CD4-positive, alpha-beta T cell treated with Interleukin-1 beta for 1 hour (primary cell): ENCODE results near the gene TEK.
"Not testable (repeated sequence)": the region's sequence is repeated elsewhere in the genome, so short reads cannot be mapped to it uniquely, and the experiment has no call there.

Source experiments
- DNase-seq, 2 donors: peaks; one replicate each; pipeline ENCODE4 v3.0.0-alpha.2; 2020 to 2022

The TEK gene

DNA sequence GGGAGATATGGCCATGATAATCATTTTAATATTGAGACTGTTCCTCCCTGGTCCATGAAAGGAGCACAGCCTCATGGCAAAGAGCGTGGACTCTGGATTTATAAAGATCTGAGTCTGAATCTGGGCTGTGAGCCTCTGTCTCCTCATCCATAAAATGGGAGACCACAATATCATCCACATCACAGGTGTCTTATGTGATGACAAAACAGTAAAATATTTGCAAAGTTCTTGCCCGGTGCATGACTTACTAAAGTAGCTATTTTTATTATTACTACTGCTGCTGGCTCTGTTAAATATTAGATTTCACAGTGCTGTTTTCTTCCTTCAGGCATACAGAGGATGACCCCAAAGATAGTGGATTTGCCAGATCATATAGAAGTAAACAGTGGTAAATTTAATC lies 74.1 kb downstream of the TEK start:
- DNase-seq: no peak

DNA sequence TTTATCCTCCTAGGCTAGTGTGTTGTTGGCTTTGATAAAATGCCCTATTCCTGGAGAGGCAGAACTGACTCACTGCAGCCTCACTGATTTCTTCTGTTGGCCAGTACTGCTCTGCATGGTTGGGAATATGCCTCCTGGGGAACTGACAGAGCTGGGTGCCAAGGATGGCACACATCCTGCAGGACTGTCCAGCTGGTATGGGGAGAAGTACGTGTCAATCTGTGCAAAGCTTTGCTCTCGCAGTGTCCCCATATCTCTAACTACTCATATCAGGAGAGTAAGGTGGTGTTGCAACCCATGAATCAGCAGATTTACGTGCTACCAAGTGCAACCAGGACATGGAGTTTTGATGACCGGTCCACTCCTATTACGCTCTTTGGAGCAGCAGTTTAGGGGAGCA lies 74.7 kb downstream of the TEK start:
- no peak for DNase-seq

DNA sequence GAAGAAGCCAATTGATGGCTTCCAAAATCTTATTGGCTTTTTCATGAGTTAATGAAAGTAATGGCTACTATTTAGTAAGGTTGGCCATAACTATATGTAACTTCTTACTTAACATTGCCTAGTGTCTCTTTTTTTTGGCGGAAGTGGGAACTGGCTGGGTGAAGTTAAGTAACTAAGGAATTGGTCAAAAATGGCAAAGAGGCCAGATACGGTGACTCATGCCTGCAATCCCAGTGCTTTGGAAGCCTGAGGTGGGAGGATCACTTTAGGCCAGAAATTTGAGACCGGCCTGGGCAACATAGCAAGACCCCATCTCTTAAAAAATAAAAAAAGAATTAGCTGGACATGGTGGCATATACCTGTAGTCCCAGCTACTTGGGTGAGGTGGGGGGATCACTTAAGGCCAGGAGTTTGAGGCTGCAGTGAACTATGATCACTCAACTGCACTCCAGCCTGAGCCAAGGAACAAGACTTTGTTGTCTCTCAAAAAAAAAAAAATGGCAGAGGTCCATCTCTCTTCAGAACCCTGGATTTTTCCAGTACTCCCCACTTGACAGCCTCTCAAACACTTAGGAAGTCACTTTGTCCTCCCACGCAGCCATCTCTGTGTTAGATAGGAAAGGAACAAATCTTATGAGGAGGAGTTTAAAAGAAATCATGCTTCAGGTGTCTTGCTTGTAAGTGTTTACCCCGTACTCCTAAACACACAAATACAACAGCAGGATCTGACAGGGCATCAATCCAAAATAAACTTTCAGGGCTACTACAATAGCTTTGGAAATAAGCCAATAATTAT lies 75.7 kb downstream of the TEK start:
- no peak for DNase-seq

DNA sequence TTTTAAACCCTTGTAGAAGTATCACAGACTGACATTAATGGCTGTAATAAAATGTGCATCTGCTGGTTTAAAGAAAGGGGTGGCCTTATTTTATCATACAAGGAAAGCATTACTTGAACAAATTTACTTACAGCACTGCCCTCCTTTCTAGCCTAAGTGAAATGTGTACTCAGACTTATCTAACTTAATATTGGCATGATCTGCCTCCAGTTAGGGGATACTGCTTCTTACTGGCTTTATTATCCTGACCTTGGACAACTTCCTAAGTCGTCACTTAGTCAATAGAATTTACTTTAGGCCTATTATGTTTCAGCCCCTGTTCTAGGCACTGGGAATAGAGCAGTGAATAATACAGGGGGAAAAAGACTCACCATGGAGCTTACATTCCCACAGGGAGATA lies 79.4 kb downstream of the TEK start:
- DNase-seq: no peak

DNA sequence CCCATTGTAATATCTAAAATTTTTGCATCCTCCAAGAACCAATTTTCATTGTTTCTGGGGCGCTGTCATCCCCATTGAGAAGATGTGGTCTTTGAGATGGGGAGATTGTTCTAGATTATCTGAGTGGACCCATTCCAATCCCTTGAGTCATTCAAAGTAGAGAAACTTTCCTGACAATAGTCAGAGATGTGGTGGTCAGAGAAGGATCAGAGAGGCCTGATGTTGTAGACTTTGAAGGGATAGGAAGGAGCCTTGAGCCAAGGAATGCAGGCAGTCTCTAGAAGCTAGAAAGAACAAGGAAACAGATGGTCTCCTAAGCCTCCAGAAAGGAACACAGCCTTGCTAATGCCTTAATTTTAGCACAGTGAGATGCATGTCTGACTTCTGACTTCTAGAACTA lies 80.4 kb downstream of the TEK start:
- no peak for DNase-seq

DNA sequence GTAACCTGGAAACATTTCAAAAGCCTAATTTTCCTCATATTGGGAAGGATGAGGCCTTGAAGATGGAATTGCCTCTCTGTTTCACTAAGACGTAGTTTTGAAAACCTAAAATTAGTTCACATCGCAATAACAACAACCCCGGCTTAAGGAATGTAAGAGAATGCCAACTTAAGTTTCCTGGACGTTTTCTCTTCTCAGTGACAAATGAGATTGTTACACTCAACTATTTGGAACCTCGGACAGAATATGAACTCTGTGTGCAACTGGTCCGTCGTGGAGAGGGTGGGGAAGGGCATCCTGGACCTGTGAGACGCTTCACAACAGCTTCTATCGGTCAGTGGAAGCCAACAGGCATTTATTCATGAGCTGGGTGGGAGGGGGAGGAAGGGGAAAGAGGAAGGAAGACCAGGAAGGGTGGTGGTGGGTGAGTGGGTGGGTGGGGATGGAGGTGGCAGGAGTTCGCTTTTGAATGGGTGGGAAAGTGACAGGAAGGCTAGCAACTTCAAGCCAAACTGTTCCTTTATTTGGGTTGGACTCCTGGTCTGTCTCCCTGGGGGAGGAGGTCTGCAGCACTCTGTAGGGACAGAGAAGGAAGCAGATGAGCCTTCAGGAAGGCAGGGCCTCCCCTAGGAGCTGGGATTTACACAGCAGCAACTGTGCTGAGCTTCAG lies 83.4 kb downstream of the TEK start:
- no peak for DNase-seq

DNA sequence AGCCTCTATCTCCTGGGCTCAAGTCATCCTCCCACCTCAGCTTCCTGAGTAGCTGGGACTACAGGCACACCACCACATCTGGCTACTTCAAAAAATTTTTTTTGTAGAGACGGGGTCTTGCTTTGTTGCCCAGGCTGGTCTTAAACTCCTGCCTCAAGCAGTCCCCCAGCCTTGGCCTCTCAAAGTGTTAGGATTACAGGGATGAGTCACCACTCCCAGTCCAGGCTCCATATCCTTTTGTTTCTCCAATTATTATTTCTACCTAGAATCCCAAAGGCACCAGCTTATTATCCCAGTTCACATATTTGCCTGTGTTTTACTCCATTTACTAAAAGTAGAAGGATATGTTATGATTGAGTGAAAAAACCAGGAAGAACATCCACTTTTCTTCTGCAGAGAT lies 84.9 kb downstream of the TEK start:
- no peak for DNase-seq

DNA sequence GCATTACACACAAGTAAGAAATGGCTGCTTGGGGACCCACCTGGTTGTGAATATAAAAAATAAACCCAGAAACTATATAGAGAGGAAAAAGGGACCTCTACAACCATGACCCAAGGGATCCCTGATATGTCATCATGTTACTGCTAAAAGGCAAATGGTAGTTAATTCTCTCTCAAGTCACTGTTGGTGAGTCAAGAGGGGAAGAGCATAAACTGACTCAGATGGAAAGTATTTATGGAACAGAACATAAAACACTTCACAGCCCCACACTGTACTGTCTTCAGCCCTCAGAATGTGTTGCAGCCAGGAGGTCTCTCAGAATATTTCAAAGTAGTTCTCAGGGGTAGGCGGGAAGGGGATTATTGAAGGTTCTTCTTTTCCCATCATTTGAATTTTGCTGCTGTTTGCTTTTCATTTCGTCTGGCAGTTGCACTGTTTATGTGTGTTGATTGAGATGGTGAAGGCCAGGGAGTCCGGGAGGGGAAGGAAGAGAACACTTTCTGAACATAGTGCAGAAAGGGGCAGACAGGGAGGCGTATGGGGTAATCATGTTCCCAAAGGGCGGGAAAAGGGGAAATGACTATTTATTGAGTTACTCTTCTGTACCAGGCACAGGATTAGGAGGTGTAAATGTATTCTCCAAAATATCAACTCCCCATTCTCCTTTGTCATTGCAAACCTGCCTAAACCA lies 85.5 kb downstream of the TEK start:
- no peak for DNase-seq

DNA sequence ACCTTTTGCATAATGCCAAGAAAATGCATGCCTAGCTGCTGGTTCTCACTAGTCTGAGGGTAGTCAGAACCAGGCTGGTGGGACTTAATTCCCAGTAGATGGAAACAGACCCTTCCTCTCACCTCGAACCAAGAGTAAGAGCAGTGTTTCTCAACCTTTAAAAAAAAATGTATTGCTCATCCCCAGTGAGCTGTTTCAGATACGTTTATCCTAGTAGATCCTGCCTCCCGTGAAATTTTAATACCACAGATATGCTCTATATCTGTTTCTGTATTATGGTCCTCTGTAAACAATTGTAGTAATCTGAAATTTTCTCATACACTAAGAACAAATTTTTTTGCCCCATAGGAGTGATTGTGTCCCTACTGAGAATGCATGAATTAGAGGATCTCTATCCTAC lies 86.2 kb downstream of the TEK start:
- DNase-seq: no peak

DNA sequence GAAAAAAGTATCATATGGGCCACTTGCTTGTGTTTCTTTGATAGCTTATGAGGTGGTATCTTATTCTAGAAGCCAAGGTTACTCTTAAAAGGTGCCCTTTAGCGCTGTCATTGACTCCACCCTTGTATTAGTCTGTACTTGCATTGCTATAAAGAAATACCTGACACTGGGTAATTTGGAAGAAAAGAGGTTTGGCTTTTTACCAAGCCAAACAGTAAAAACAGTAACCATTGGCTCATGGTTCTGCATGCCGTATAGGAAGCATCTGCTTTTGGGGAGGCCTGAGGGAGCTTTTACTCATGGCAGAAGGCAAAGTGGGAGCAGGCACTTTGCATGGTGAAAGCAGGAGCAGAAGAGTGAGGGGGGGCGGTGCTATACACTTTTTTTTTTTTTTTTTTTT lies 87.4 kb downstream of the TEK start:
- DNase-seq: no peak

DNA sequence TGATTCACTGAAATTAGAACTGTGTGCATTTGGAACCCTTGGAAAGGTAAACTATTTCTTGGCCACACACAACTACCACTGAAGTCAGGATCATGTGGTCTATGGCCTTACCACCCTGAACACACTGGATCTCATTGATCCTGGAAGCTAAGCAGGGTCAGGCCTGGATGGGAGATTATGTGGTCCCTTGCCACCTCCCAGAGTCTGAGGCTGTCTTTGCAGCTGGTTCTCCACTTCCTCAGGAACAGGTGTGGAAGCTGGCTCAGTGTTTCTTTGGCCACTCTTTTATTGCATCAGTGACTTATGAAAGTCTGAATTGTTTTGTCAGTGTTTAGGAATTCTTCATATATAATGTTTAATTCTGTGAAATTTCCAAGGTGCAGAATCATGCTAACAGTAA lies 89.2 kb downstream of the TEK start:
- no peak for DNase-seq

DNA sequence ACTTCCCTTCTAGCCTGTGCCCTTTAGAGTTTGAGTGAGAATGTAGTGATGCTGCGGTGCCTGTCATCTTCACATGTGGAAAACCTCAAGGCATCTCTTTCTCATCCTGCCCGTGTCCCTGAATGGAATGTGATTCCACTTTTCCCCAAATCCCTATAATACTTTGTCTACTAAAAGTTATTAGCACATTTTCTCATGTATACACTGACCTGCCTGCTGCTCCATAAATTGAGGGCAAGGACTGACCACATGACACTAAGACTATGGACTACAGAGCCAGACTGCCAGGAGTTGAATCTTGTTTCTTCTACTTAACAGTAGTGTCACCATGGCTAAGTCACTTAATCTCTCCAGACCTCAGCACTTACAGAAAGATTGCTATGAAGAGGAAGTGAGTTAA lies 93.0 kb downstream of the TEK start:
- no peak for DNase-seq

DNA sequence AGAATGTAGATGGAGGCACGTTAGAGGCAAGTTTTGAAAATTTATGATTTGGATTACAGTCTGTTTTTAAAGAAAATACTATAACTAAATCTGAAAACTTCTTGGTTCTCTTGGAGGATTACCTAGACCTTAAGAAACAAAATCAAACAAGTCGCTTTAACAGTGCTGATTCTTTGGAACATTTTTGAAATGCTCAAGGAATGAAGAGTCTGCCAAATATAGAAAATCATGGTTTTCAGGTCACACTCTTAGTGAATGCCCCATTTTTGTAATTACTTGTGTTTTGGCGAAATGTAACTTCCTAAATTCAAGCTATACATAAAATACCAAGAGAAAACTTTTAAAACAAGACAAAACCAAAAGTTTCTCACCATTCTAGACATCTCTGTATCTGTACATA lies 94.8 kb downstream of the TEK start:
- DNase-seq: no peak

DNA sequence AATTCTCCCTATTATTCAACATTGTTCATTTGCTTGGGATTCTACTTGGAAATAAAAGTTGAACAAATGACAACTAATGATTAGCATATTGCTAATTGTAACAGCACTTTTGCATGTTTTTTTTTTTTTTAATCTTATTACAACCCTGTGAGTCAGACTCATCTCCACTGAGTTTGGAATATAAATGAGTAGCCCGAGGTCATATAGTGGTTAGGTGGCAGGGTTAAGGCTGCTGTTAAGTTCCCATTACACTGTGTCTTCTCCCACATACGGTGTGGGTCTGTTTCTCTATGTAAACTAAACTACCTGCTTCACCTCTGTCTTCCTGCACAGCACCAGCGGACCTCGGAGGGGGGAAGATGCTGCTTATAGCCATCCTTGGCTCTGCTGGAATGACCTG lies 95.6 kb downstream of the TEK start:
- DNase-seq: no peak

DNA sequence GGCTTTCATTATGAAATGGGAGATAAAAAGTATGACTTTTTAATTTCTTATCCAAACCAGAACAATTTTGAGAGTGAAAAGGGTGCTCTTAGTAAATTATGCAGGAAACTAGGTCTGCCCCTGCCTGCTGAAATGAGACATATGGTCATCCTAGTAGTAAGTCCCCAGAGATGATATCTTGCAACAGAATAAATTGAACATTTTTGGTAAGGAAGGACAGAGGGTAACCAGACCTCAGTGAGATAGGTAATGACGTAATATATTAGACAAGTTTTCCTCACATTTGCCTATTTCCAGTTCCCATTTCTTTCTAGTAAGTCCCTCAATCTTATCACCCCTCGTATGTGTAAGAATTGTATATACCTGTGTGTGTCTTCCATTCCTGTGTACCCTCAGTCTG lies 96.2 kb downstream of the TEK start:
- no peak for DNase-seq

DNA sequence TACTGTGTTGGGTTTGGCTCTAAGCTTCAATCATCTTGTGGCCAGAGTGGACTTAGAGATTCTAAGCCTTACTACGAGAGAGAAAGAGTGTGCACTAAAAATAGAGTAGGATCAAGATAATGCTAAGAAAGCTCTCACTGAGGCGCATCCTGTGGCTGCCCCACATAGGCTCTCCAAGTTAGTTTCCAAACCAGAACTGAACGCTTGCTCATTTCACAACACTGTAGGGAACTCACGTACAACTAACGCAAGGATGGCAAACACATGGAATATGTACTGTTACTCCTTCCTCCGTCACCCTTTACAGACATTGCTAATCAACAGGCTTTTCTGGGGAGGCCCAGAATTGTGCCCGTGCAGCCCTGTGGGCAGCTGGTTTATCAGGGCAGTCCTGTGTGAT lies 97.0 kb downstream of the TEK start:
- DNase-seq: no peak

DNA sequence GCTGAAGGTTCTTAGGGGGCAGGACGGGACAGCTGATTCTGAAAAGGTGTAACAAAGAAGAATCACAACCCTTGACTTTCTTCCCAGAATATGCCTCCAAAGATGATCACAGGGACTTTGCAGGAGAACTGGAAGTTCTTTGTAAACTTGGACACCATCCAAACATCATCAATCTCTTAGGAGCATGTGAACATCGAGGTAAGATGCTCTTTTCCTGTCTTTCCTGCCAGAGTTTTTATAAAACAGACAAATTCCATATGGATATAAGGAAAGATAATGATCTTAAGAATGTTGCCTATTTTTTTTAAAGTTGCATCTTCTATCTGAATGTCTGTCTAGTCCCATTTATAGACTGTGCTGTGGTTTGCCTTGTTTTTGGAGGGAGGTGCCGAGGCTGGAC lies 100.0 kb downstream of the TEK start:
- DNase-seq: no peak

DNA sequence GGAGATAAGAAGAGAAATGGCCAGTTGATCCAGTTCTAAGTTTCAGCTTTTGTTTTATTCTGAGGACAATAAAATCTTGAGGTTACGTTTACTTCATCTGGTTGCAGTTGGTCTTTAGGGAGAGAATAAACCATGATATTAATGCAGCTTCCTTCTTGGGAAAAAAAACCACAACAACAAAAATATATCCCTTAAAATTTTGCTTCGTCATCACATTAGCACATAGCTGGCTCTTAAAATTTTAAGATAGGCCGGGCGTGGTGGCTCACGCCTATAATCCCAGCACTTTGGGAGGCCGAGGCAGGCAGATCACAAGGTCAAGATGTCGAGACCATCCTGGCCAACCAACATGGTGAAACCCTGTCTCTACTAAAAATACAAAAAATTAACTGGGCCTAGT lies 101.6 kb downstream of the TEK start:
- DNase-seq: no peak

DNA sequence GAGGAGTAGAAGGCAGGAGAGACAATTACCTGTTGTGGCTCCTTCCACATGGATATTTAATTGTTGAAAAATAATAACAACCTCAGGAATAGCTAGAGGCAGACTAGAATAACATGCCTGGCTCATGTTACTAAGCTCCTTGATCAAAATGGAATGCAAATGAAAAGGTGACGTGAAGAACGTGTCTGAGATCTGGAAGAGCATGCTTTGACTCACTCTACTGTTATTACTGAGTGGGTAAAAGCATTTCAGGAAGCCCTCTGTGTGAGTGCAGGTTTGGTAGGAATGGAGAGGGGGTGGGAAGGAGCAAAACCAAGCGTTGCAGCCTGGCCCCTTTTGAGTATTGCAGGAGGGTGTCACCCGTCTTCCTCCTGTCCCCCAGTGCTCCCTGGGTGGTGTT lies 103.2 kb downstream of the TEK start:
- no peak for DNase-seq

DNA sequence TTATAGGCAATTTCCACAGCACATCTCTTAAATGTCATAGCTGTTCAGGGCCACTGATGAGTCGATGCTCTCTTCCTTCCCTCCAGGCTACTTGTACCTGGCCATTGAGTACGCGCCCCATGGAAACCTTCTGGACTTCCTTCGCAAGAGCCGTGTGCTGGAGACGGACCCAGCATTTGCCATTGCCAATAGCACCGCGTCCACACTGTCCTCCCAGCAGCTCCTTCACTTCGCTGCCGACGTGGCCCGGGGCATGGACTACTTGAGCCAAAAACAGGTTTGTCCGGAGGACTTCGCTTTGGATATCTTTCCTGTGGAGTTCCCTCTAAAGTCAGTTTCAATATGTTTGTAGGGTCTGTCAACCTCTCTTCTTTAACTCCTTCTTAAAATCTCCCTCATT lies 103.6 kb downstream of the TEK start:
- no peak for DNase-seq

DNA sequence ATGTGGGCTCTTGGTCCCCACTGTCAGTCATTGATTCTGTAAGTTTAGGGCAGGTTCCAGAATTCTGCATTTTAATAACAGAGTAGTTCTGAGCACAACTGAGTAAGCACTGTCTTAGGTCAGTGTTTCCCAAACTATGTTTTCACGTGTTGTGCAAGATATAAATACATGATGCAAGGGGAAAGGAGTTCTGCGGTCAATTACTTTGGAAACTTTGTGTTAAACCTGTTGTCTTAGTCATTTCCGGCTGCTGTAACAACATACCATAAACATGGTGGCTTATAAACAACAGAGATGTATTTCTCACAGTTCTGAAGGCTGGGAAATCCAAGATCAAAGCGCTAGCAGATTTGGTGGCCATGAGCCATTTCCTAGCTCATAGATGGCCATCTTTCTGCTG lies 118.2 kb downstream of the TEK start:
- DNase-seq: no peak

DNA sequence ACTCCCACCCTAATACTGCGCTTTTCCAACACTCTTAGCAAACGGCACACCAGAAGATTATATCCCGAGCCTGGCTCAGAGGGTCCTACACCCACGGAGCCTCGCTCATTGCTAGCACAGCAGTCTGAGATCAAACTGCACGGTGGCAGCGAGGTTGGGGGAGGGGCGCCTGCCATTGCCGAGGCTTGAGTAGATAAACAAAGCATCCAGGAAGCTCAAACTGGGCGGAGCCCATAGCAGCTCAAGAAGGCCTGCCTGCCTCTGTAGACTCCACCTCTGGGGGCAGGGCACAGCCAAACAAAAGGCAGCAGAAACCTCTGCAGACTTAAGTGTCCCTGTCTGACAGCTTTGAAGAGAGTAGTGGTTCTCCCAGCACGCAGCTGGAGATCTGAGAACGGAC lies 130.6 kb downstream of the TEK start:
- DNase-seq: not testable (repeated sequence)

DNA sequence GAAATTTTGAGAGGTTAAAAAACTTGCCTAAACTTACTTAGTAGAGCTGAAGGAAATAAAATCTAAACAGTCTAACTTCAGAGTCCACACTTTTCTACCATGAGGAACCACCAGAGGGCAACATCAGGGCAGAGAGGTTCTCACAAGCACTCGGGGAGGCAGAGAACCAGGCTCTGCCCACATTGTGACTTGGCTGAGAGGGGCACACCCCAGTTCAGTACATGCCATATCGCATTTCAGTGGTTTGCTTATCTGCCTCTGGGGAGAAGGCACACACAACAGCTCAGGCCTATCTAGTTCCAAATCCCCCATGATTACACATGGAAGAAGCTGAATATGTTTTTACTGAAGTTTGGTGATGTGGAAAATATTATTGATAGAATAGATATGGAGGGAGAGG lies 138.7 kb downstream of the TEK start:
- DNase-seq: no peak

DNA sequence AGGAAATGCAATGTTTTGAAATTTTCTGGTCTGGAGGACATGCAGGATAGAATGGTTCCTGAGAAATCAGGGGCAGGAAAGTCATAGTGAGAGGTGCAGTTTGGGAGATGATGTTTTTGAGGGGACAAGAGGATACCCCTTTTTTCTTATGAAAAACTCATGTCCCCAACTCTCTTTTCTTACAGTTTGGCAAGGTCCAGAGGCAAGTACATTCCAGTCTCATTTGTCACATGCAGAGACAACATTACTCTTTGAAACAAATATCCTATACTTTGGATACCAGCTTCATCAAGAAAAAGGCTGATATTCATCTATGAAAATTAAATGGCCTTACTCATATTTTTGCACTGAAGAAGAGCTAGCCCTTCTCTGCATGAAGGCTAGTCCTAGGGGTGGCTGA lies 139.7 kb downstream of the TEK start:
- no peak for DNase-seq
